AG10803 (cell line): Measurements from ENCODE around the gene RABGAP1L.

Experiments used
- DNase-seq: peaks from one replicate; pipeline ENCODE4 v3.0.0; 2010; ENCODE audit warnings: low read depth
- H3K4me3 ChIP-seq: 2 replicates; pipeline ENCODE4 v1.5.1; 2011; ENCODE audit warnings: mild to moderate bottlenecking, low read length, control low read depth
- TF ChIP-seq, protein P1 (sequence below): conservative IDR thresholded peaks from 2 replicates; pipeline ENCODE4 v1.5.1; 2011; ENCODE audit warnings: mild to moderate bottlenecking, low read length, control low read depth, inconsistent platforms

RABGAP1L gene

DNA sequence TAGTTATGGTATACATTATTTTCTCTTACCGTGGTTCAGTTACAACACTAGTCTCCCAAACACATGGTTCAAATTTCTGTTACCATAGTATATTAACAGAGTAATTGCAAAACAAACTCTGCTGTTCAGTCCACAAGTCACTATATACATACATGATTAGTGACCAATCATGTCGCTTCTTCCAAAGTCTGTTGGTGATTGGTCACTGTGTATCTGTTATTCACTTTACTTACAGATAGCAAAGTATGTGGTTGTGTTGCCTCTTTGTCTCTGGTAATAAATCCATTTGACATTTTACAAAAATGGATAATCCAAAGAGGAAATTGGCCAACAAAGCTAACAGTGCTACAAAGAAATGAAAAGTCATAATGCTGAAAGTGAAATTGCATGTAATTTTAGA, 107.2 kb downstream of the RABGAP1L start:
- TF ChIP-seq, protein P1, sequence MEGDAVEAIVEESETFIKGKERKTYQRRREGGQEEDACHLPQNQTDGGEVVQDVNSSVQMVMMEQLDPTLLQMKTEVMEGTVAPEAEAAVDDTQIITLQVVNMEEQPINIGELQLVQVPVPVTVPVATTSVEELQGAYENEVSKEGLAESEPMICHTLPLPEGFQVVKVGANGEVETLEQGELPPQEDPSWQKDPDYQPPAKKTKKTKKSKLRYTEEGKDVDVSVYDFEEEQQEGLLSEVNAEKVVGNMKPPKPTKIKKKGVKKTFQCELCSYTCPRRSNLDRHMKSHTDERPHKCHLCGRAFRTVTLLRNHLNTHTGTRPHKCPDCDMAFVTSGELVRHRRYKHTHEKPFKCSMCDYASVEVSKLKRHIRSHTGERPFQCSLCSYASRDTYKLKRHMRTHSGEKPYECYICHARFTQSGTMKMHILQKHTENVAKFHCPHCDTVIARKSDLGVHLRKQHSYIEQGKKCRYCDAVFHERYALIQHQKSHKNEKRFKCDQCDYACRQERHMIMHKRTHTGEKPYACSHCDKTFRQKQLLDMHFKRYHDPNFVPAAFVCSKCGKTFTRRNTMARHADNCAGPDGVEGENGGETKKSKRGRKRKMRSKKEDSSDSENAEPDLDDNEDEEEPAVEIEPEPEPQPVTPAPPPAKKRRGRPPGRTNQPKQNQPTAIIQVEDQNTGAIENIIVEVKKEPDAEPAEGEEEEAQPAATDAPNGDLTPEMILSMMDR, result no peak
- no peak for DNase-seq
- no peak overlapping the region for H3K4me3 ChIP-seq

DNA sequence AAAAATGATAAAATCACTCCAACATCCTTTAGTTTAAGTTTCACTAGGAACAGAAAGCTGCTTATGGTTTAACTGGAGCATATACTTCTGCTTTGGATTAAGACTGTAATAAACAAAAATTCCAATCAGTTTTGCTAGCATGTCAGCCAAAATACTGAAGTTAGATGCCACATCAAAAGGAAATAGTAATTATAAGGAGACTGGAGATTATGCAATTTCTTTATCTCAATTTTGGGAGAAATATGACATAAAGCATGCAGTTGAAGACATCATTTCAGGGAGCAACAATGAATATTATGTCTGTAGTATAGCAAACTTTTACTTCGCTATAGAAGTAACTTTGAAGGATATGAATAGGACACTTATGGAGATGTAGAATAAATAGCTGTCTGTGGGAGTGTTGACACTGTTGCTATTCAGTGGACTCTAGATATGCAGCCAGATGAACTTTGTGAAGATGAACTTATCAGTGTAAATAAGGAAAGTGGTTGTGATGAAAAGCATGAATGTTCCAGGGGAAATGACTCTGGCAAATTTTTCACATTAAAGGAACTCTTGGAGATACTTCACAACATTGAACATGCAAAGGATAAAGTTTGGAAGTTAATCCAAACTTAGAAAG, 107.8 kb downstream of the RABGAP1L start:
- no peak for DNase-seq
- TF ChIP-seq, protein P1, result no peak
- H3K4me3 ChIP-seq, result no peak overlapping the region

DNA sequence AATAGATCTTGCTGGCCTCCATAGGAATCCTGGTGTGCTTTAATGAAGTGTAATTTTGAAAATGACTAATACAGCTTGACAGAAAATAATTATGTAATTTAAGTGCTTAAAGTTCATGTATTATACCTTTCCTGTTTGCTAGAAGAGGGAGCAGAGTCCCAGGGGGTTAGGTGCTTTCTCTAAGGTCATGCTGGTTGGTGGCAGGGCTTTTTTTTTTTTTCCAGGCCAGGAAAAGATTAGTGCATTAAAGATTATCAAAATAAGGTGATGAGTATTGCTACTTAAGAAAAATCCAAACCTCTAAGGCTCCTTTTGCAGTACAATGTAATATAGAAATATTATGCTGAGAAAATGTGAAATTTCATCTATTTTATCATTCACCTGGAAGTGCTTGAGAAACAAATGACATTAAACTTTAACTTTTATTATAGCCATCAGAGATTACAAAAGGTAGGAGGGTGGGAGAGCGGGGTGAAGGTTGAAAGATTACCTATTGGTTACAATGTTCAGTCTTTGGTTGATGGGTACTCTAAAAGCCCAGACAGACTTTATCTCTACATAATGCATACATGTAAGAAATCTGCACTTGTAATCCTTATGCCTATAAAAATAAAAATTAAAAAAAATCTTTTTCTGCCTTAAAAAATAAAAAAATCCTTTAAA, 110.8 kb downstream of the RABGAP1L start:
- DNase-seq, result no peak
- TF ChIP-seq, protein P1, result no peak
- H3K4me3 ChIP-seq, result no peak overlapping the region

DNA sequence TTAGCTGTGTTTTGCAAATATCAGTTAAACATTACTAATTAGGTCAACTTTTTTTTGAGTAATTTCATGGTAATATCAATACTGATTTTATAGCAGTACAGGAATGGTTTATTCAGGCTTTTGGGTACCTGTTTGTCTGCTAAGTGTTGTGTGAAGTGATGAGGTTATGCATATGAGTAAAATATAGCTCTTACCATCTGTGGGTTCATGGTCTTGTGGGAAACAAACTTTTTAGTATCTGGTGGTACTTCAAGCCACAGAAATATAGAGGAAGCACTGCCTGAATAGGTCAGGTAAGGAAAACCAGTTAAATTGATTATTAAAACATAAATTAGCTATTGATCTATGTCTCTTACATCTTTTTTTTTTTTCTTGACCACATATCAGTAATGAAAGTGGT, 113.9 kb downstream of the RABGAP1L start:
- TF ChIP-seq, protein P1, result no peak
- H3K4me3 ChIP-seq, result no peak overlapping the region
- no peak for DNase-seq

DNA sequence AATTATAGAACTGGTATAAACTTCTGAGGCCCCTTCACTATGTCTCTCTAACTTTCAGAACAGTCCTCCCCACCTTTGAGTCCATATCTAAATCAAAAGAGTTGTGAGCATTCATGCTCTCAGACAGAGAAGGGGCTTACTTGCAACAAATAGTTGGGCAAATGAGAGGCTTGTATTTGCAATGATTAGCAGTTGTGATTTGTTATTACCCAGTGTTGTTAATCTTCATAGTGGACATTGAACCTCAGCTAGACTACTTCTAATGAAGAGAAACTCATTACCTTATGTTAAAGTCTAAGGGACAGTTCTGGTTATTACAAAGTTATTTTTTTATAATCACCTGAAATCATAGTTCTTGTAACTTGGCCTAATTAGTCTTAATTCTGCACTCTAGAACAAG, 114.5 kb downstream of the RABGAP1L start:
- TF ChIP-seq, protein P1, result no peak

DNA sequence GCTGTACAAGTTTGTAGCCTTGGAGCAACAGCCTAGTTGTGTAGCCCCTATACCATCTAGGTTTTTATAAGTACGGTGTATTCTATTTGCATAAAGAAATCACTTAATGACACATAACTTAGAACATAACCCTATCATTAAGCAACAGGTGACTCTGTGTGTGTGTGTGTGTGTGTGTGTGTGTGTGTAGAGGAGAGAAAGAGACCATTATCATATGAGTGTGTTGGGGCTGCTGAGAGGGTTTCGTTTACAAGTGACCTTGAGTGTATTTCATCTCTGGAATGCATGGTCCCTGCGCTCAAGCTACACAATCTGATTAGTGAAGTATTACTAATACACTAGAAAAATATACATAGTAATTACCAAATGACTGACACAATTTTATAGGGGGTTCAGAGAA, 115.1 kb downstream of the RABGAP1L start:
- H3K4me3 ChIP-seq, result no peak overlapping the region
- TF ChIP-seq, protein P1, result no peak
- no peak for DNase-seq

More for the DNA sequence above, 114.5 kb downstream of the RABGAP1L start:
- H3K4me3 ChIP-seq, result no peak overlapping the region
- no peak for DNase-seq

DNA sequence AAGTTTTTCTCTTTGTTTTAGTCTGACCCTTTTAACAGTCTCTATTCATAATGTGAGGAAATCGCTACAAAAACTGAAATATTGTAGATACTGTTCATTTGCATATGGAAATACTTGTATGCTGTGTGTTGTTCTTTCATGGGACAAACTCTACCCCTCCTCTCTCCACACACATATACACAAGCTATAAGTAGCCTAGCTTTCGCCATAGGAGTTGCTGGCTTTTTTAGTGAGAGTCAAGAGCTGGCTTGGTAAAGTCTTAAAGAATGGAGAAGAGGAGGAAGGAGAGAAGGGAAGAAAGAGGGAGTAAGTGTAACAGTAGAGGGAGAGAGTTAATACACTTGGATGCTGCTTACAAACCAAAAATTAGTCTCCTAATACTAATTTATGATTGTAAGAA, 115.6 kb downstream of the RABGAP1L start:
- TF ChIP-seq, protein P1, result no peak

More for the DNA sequence above, 115.6 kb downstream of the RABGAP1L start:
- H3K4me3 ChIP-seq, result no peak overlapping the region
- DNase-seq, result no peak
